Ectodermal cell (in vitro differentiated cells): ENCODE measurements around the gene PPP3CA.
"Not testable (repeated sequence)": the region's sequence is repeated elsewhere in the genome, so short reads cannot be mapped to it uniquely, and the experiment has no call there.

Experiments
- H3K27ac ChIP-seq: 2 replicates; pipeline ENCODE4 v1.7.0; 2013; ENCODE audit warnings: mild to moderate bottlenecking, low read depth, low read length; ENCODE audit not compliant: insufficient read depth, poor library complexity, severe bottlenecking
- H3K27me3 ChIP-seq: 2 replicates; pipeline ENCODE4 v1.7.0; 2013; ENCODE audit warnings: mild to moderate bottlenecking, low read length; ENCODE audit not compliant: insufficient read depth, control insufficient read depth, poor library complexity, severe bottlenecking
- H3K36me3 ChIP-seq: one replicate; pipeline ENCODE4 v1.7.0; 2013; ENCODE audit warnings: low read length; ENCODE audit not compliant: control insufficient read depth, insufficient read depth
- H3K4me1 ChIP-seq: one replicate; pipeline ENCODE4 v1.7.0; 2013; ENCODE audit warnings: low read length; ENCODE audit not compliant: control insufficient read depth, insufficient read depth
- H3K4me3 ChIP-seq: 2 replicates; pipeline ENCODE4 v1.7.0; 2013; ENCODE audit warnings: low read depth, low read length, control low read depth; ENCODE audit not compliant: insufficient read depth
- H3K9me3 ChIP-seq: 2 replicates; pipeline ENCODE4 v1.7.0; 2013; ENCODE audit warnings: mild to moderate bottlenecking, low read length, moderate library complexity; ENCODE audit not compliant: control insufficient read depth
- WGBS, 2 experiments: methylation state at CpG; one replicate each; pipeline ENCODE4 v1.1.7; 2013; ENCODE audit warnings: missing lambda C conversion rate in 2 of 2; 5-methylcytosine and 5-hydroxymethylcytosine counted together

Gene PPP3CA

DNA sequence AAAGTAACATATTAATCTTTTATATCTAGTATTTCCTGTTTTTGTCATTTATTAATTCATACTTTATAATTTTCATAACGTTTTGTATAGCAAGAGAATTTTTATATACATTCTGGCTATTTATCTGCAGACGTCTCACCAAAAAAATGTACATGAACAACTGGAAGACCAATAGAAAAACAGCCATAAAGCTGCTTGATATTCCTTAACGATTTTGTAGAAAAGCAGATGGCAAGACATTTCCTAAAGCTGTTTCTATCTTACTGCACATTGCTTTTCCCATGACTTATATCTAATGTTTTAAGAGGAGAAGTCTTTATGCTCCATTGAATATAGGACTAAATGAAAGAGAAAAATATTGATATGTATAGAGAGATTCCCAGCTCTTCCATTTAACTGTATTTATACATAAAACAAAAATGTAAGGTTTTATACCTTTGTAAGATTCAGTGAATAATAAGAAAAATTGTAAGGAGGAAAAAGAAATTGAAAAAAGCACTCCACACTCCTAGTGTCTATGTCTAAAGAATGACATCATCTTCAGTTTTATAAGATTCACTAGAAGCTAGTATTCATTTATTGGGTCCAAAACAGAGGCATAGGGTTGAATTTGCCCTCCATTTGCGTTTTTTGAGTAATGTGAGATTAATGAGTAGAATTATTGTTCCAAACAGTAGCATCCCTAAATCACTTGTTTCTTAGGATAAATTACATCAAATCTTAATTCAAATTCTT is 248.5 kb downstream of the PPP3CA start:
- Histone ChIP-seq H3K36me3 (no peaks in the 10 kb centered on the region), H3K27ac (no peak overlapping the region), H3K9me3 (no peaks in the 10 kb centered on the region), H3K4me1 (no peaks in the 10 kb centered on the region), H3K27me3 (no peaks in the 10 kb centered on the region), H3K4me3 (no peak overlapping the region)
- WGBS, 2 experiments = 78 to 95% methylated on average over 3 to 4 of the region's 4 CpGs

GRCh38 chr4:101092609-101093008 is 254.7 kb downstream of the PPP3CA start:
- H3K36me3 ChIP-seq, H3K9me3 ChIP-seq, H3K4me3 ChIP-seq, H3K27me3 ChIP-seq, H3K27ac ChIP-seq, H3K4me1 ChIP-seq: not testable (repeated sequence)

- Histone ChIP-seq H3K4me3 (no peak overlapping the region), H3K9me3 (no peaks in the 10 kb centered on the region), H3K4me1 (peaks cover 4% of the 10 kb centered on the region), H3K27ac (no peak overlapping the region), H3K36me3 (no peaks in the 10 kb centered on the region), H3K27me3 (no peaks in the 10 kb centered on the region)
- 90% methylated on average over 2 of the region's 2 CpGs for WGBS, 2 experiments
These were observed 258.2 kb downstream of the PPP3CA start for GRCh38 chr4:101089168-101089567.

GRCh38 chr4:101086801-101087586 is 260.3 kb downstream of the PPP3CA start:
- H3K27ac ChIP-seq = no peak overlapping the region
- 83 to 95% methylated on average over 1 of the region's 1 CpG for WGBS, 2 experiments
- H3K4me1 ChIP-seq = peaks cover 4% of the 10 kb centered on the region
- H3K27me3 ChIP-seq = no peaks in the 10 kb centered on the region
- no peak overlapping the region for H3K4me3 ChIP-seq
- H3K9me3 ChIP-seq = no peaks in the 10 kb centered on the region
- no peaks in the 10 kb centered on the region for H3K36me3 ChIP-seq

GRCh38 chr4:101083131-101083530 is 264.2 kb downstream of the PPP3CA start:
- Histone ChIP-seq H3K27me3 (no peaks in the 10 kb centered on the region), H3K4me1 (no peaks in the 10 kb centered on the region), H3K4me3 (no peak overlapping the region), H3K9me3 (no peaks in the 10 kb centered on the region), H3K27ac (no peak overlapping the region), H3K36me3 (no peaks in the 10 kb centered on the region)
- 92 to 94% methylated on average over 3 of the region's 3 CpGs for WGBS, 2 experiments

GRCh38 chr4:101081695-101082369 is 265.5 kb downstream of the PPP3CA start:
- no peaks in the 10 kb centered on the region for H3K9me3 ChIP-seq
- WGBS, 2 experiments = 88 to 95% methylated on average over 2 to 3 of the region's 3 CpGs
- H3K4me3 ChIP-seq = no peak overlapping the region
- no peaks in the 10 kb centered on the region for H3K4me1 ChIP-seq
- no peaks in the 10 kb centered on the region for H3K36me3 ChIP-seq
- no peaks in the 10 kb centered on the region for H3K27me3 ChIP-seq
- H3K27ac ChIP-seq = no peak overlapping the region

DNA sequence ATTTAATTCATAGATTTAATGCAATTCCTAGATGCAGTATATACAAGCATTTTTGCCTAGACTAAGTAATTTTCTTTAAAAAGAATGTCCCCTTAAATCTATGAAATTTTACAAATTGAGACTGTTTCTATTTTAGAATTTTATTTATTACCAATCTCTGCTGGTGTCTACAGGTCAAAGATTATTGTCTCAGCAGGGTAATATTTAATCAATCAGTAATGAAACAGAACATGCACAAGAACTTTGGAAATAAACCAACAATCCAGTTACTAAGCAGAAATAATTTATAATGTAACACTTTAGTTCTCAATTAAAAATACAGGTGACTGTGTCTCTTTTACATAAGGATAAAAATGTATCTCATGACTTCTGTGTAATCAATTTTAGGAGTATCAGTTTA is 266.2 kb downstream of the PPP3CA start:
- Histone ChIP-seq H3K27ac (no peak overlapping the region), H3K36me3 (no peaks in the 10 kb centered on the region), H3K4me1 (no peaks in the 10 kb centered on the region), H3K9me3 (no peaks in the 10 kb centered on the region), H3K4me3 (no peak overlapping the region), H3K27me3 (no peaks in the 10 kb centered on the region)

- Histone ChIP-seq H3K4me3 (no peak overlapping the region), H3K27ac (no peak overlapping the region), H3K9me3 (no peaks in the 10 kb centered on the region), H3K4me1 (no peaks in the 10 kb centered on the region), H3K36me3 (no peaks in the 10 kb centered on the region), H3K27me3 (no peaks in the 10 kb centered on the region)
- 90 to 92% methylated on average over 2 of the region's 2 CpGs for WGBS, 2 experiments
These were observed 268.4 kb downstream of the PPP3CA start for GRCh38 chr4:101078950-101079349.

DNA sequence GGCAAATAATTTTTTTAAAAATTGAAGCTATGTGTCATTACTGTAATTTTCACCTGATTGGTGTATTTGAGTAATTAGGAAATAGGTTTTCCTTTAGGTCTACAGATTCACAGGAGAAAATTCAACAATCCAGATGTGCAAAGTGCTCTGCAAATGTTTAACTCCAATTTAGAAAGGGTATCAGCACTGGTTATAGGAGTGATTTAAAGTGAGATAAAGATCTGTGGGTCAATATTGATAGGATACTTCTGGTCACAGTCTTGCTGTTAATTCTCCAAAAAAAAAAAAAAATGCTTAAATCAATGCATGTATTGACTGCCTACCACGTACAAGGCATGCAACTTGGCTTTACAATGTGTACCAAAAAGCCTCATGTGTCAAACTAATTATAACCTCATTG is 271.3 kb downstream of the PPP3CA start:
- Histone ChIP-seq H3K9me3 (no peaks in the 10 kb centered on the region), H3K4me1 (no peaks in the 10 kb centered on the region), H3K27ac (no peak overlapping the region), H3K27me3 (no peaks in the 10 kb centered on the region), H3K4me3 (no peak overlapping the region), H3K36me3 (no peaks in the 10 kb centered on the region)
- WGBS, 2 experiments = 89 to 92% methylated on average over 1 of the region's 1 CpG

GRCh38 chr4:101075536-101075935 is 271.8 kb downstream of the PPP3CA start:
- H3K4me3 ChIP-seq = no peak overlapping the region
- H3K27ac ChIP-seq = no peak overlapping the region
- H3K36me3 ChIP-seq = no peaks in the 10 kb centered on the region
- no peaks in the 10 kb centered on the region for H3K4me1 ChIP-seq
- no peaks in the 10 kb centered on the region for H3K9me3 ChIP-seq
- no peaks in the 10 kb centered on the region for H3K27me3 ChIP-seq
- 100% methylated on average over 1 of the region's 1 CpG for WGBS, 2 experiments
